Hematopoietic multipotent progenitor cell treated with erythropoietin and hydrocortisone succinate and interleukin-3 and kit ligand, for 17 days (in vitro differentiated cells): ENCODE measurements around the gene TCN2.
"Not testable (repeated sequence)": the region's sequence is repeated elsewhere in the genome, so short reads cannot be mapped to it uniquely, and the experiment has no call there.

Experiments used
- DNase-seq: peaks from one replicate; pipeline ENCODE4 v3.0.0-alpha.2; 2015; ENCODE audit warnings: low spot score

Gene TCN2

GRCh38 chr22:30610299-30610698 lies 3.3 kb downstream of the TCN2 start:
- DNase-seq = peak; percentile 27

GRCh38 chr22:30611197-30611596 lies 4.2 kb downstream of the TCN2 start:
- no peak for DNase-seq

- DNase-seq = no peak
Observed at GRCh38 chr22:30612789-30613188, 5.8 kb downstream of the TCN2 start.

GRCh38 chr22:30614268-30614667 lies 7.3 kb downstream of the TCN2 start:
- DNase-seq = no peak

GRCh38 chr22:30614879-30615278 lies 7.9 kb downstream of the TCN2 start:
- no peak for DNase-seq

- no peak for DNase-seq
Observed at GRCh38 chr22:30615543-30615954, 8.6 kb downstream of the TCN2 start.

GRCh38 chr22:30617819-30618218 lies 10.8 kb downstream of the TCN2 start:
- no peak for DNase-seq

GRCh38 chr22:30619909-30620308 lies 12.9 kb downstream of the TCN2 start:
- DNase-seq = not testable (repeated sequence)

GRCh38 chr22:30626413-30626812 lies 19.4 kb downstream of the TCN2 start:
- no peak for DNase-seq

- no peak for DNase-seq
Observed at GRCh38 chr22:30627471-30627870, 20.5 kb downstream of the TCN2 start.

- DNase-seq = no peak
Observed at GRCh38 chr22:30628491-30628890, 21.5 kb downstream of the TCN2 start.

- DNase-seq = not testable (repeated sequence)
Observed at GRCh38 chr22:30631469-30631868, 24.5 kb downstream of the TCN2 start.

- DNase-seq = peak; percentile 88
Observed at GRCh38 chr22:30634471-30635233, 27.7 kb downstream of the TCN2 start.

GRCh38 chr22:30635273-30636225 lies 28.6 kb downstream of the TCN2 start, which contains the start of gene SLC35E4:
SLC35E4 (plus strand) TSS chr22:30635781; CDS start chr22:30636451, 670 bp downstream.
- peak; percentile 89 for DNase-seq

GRCh38 chr22:30636226-30637077 lies 29.5 kb downstream of the TCN2 start:
- DNase-seq = no peak

GRCh38 chr22:30637701-30638114 lies 30.7 kb downstream of the TCN2 start:
- no peak for DNase-seq

- DNase-seq = no peak
Observed at GRCh38 chr22:30640361-30640760, 33.4 kb downstream of the TCN2 start.

GRCh38 chr22:30640839-30641430 lies 34.0 kb downstream of the TCN2 start:
- no peak for DNase-seq

- DNase-seq = no peak
Observed at GRCh38 chr22:30643055-30643875, 36.3 kb downstream of the TCN2 start.

- DNase-seq = no peak
Observed at GRCh38 chr22:30646518-30647160, 39.7 kb downstream of the TCN2 start.
